GM12878 (cell line): ENCODE results near the gene GNGT2.

Experiments
- CHD2 ChIP-seq: IDR thresholded peaks from 2 replicates; pipeline ENCODE4 v1.6.1; 2011; ENCODE audit warnings: low read depth, low read length, improper control_type of control experiment, borderline replicate concordance
- CHD4 ChIP-seq: fragments of 200-600 bp; sonication (generic); IDR thresholded peaks from 2 replicates; pipeline ENCODE4 v1.6.1; 2016; ENCODE audit warnings: mild to moderate bottlenecking
- EZH2 ChIP-seq: IDR thresholded peaks from 2 replicates; pipeline ENCODE4 v1.6.1; 2012; ENCODE audit warnings: low read depth, mild to moderate bottlenecking, control low read depth, inconsistent platforms, low read length, borderline replicate concordance; ENCODE audit not compliant: control insufficient read depth
- FOS ChIP-seq: IDR thresholded peaks from 3 replicates; pipeline ENCODE4 v1.6.1; 2011; ENCODE audit warnings: borderline replicate concordance; ENCODE audit not compliant: insufficient read length; ENCODE audit errors: extremely low read depth
- GABPA ChIP-seq: IDR thresholded peaks from 2 replicates; pipeline ENCODE4 v1.6.1; 2014; ENCODE audit warnings: antibody characterized with exemption, low read depth, mild to moderate bottlenecking, inconsistent platforms
- TCF12 ChIP-seq: IDR thresholded peaks from 2 replicates; pipeline ENCODE4 v1.6.1; 2011; ENCODE audit warnings: low read depth, mild to moderate bottlenecking, low read length
- TF ChIP-seq, protein P1 (sequence below): fragments of 450-650 bp; IDR thresholded peaks from 2 replicates; pipeline ENCODE4 v1.6.1; 2018; ENCODE audit warnings: mild to moderate bottlenecking, low read depth, moderate library complexity; ENCODE audit not compliant: partially characterized antibody
- TF ChIP-seq, protein P2 (sequence below), 3 experiments: IDR thresholded peaks in 2 of 3; conservative IDR thresholded peaks in 1 of 3; 2 replicates each; pipeline ENCODE4 v1.5.1; 2011; ENCODE audit warnings: low read depth in 3 of 3, low read length in 3 of 3, mild to moderate bottlenecking in 3 of 3, control low read depth in 2 of 3, moderate library complexity in 2 of 3, inconsistent platforms in 1 of 3, mixed read lengths in 1 of 3; ENCODE audit not compliant: control insufficient read depth in 2 of 3, insufficient read depth in 1 of 3; ENCODE audit errors: extremely low read depth in 1 of 3
- TF ChIP-seq, protein P3 (sequence below): IDR thresholded peaks from 2 replicates; pipeline ENCODE4 v1.6.1; 2012; ENCODE audit warnings: low read depth, low read length, improper control_type of control experiment
- TF ChIP-seq, protein P4 (sequence below): fragments of 450-650 bp; IDR thresholded peaks from 2 replicates; pipeline ENCODE4 v1.6.1; 2017; ENCODE audit warnings: mild to moderate bottlenecking, low read depth, inconsistent platforms; ENCODE audit not compliant: poor library complexity, severe bottlenecking

DNA sequence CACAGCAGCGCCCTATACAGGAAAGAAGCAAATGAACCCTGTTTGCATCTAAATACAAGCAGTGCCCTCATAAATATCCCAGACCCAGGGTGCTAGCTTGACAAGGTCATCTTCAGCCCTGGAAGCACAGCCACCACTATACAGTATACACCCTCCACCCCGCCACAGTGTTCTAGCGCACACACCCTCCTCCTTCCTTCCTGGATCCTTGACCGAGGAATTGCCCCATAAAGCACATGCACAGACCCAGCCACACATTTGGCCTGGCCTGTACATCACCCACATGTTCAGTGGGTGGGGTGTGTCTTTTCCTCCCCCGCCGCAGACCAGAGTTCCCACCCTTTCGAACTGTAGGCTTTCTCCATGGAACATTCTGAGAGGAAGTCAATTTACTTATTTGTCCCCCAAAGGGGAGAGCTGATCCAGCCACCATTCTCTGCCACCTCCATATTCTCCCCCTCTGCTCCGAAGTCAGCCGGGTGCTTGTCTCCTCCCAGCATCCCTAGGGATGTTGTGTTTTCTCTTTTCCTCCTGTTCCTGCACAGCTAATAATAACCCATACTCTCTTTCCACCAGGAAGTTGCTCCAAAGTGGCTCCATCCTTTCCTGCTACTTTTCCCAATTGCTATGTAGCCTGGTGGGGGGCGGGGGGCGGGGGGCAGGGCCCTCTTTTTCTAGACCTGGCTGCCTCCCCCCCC is 6.7 kb upstream of the GNGT2 start:
- TF ChIP-seq GABPA (no peak), CHD4 (no peak), TCF12 (no peak), EZH2 (no peak), FOS (no peak), CHD2 (no peak)
- TF ChIP-seq, protein P1, sequence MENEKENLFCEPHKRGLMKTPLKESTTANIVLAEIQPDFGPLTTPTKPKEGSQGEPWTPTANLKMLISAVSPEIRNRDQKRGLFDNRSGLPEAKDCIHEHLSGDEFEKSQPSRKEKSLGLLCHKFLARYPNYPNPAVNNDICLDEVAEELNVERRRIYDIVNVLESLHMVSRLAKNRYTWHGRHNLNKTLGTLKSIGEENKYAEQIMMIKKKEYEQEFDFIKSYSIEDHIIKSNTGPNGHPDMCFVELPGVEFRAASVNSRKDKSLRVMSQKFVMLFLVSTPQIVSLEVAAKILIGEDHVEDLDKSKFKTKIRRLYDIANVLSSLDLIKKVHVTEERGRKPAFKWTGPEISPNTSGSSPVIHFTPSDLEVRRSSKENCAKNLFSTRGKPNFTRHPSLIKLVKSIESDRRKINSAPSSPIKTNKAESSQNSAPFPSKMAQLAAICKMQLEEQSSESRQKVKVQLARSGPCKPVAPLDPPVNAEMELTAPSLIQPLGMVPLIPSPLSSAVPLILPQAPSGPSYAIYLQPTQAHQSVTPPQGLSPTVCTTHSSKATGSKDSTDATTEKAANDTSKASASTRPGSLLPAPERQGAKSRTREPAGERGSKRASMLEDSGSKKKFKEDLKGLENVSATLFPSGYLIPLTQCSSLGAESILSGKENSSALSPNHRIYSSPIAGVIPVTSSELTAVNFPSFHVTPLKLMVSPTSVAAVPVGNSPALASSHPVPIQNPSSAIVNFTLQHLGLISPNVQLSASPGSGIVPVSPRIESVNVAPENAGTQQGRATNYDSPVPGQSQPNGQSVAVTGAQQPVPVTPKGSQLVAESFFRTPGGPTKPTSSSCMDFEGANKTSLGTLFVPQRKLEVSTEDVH, result no peak
- TF ChIP-seq, protein P2, sequence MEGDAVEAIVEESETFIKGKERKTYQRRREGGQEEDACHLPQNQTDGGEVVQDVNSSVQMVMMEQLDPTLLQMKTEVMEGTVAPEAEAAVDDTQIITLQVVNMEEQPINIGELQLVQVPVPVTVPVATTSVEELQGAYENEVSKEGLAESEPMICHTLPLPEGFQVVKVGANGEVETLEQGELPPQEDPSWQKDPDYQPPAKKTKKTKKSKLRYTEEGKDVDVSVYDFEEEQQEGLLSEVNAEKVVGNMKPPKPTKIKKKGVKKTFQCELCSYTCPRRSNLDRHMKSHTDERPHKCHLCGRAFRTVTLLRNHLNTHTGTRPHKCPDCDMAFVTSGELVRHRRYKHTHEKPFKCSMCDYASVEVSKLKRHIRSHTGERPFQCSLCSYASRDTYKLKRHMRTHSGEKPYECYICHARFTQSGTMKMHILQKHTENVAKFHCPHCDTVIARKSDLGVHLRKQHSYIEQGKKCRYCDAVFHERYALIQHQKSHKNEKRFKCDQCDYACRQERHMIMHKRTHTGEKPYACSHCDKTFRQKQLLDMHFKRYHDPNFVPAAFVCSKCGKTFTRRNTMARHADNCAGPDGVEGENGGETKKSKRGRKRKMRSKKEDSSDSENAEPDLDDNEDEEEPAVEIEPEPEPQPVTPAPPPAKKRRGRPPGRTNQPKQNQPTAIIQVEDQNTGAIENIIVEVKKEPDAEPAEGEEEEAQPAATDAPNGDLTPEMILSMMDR (IDR thresholded peaks at IDR 0.05 in 2 of 3, conservative IDR thresholded peaks at IDR 0.05 in 1 of 3; ENCODE audit: control insufficient read depth in 2 of 3, extremely low read depth in 1 of 3, insufficient read depth in 1 of 3, low read depth in 3 of 3, low read length in 3 of 3), result no peak
- TF ChIP-seq, protein P3, sequence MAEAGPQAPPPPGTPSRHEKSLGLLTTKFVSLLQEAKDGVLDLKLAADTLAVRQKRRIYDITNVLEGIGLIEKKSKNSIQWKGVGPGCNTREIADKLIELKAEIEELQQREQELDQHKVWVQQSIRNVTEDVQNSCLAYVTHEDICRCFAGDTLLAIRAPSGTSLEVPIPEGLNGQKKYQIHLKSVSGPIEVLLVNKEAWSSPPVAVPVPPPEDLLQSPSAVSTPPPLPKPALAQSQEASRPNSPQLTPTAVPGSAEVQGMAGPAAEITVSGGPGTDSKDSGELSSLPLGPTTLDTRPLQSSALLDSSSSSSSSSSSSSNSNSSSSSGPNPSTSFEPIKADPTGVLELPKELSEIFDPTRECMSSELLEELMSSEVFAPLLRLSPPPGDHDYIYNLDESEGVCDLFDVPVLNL, result no peak
- TF ChIP-seq, protein P4, sequence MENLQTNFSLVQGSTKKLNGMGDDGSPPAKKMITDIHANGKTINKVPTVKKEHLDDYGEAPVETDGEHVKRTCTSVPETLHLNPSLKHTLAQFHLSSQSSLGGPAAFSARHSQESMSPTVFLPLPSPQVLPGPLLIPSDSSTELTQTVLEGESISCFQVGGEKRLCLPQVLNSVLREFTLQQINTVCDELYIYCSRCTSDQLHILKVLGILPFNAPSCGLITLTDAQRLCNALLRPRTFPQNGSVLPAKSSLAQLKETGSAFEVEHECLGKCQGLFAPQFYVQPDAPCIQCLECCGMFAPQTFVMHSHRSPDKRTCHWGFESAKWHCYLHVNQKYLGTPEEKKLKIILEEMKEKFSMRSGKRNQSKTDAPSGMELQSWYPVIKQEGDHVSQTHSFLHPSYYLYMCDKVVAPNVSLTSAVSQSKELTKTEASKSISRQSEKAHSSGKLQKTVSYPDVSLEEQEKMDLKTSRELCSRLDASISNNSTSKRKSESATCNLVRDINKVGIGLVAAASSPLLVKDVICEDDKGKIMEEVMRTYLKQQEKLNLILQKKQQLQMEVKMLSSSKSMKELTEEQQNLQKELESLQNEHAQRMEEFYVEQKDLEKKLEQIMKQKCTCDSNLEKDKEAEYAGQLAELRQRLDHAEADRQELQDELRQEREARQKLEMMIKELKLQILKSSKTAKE, result no peak
